Naive thymus-derived CD4-positive, alpha-beta T cell (primary cell): ENCODE results near the gene CRYBG1. TPM values are rescaled to one million over a fixed set of nuclear protein-coding genes. Genes with fewer than 3 reads are reported as not detected.

Experiments used
- ATAC-seq: fragments of 150-1000 bp; cut with Tn5 transposase; 2 replicates; pipeline ENCODE4 v1.10.0; 2021; ENCODE audit warnings: mild to moderate bottlenecking, moderate library complexity
- CTCF ChIA-PET: fragments of 350-600 bp; sonication (Branson Sonifier 250); formaldehyde crosslinking; loops from one replicate; lab custom pipeline; 2021; ENCODE audit warnings: antibody characterized with exemption; lab: Charles Lee
- POLR2A ChIA-PET: fragments of 350-600 bp; sonication (Branson Sonifier 250); formaldehyde crosslinking; loops from one replicate; lab custom pipeline; 2021; ENCODE audit warnings: antibody characterized with exemption, inconsistent platforms; lab: Charles Lee
- DNase-seq, 9 donors: peaks; one replicate each; pipeline versions ENCODE4 v3.0.0 to v3.0.0-alpha.2; 2020 to 2022; ENCODE audit warnings: mixed read lengths in 1 of 9
- H3K27ac ChIP-seq: one replicate; pipeline ENCODE4 v1.7.0; 2013; ENCODE audit warnings: mild to moderate bottlenecking, low read depth, low read length, moderate library complexity
- H3K27me3 ChIP-seq, 2 donors: one replicate each; pipeline ENCODE4 v1.7.0; 2013; ENCODE audit warnings: low read length in 2 of 2, mild to moderate bottlenecking in 2 of 2, moderate library complexity in 2 of 2; ENCODE audit not compliant: control insufficient read depth in 2 of 2, insufficient read depth in 2 of 2
- H3K36me3 ChIP-seq, 3 experiments: 1 replicate in 2 of 3; 2 replicates in 1 of 3; pipeline ENCODE4 v1.7.0; 2013; ENCODE audit warnings: low read length in 3 of 3, mild to moderate bottlenecking in 3 of 3, moderate library complexity in 1 of 3; ENCODE audit not compliant: insufficient read depth in 3 of 3, control insufficient read depth in 2 of 3
- H3K4me1 ChIP-seq, 2 donors: one replicate each; pipeline ENCODE4 v1.7.0; 2013; ENCODE audit warnings: low read length in 2 of 2, mild to moderate bottlenecking in 2 of 2, moderate library complexity in 1 of 2; ENCODE audit not compliant: control insufficient read depth in 2 of 2, insufficient read depth in 2 of 2
- H3K4me3 ChIP-seq: 2 replicates; pipeline ENCODE4 v1.7.0; 2013; ENCODE audit warnings: mild to moderate bottlenecking, low read length
- H3K9me3 ChIP-seq, 3 experiments: 1 replicate in 2 of 3; 2 replicates in 1 of 3; pipeline ENCODE4 v1.7.0; 2013; ENCODE audit warnings: low read length in 3 of 3; ENCODE audit not compliant: control insufficient read depth in 2 of 3
- H3K27ac Mint-ChIP-seq, 9 donors: one replicate each; pipeline ENCODE4 v1.8.0; 2020 to 2022; ENCODE audit warnings: mixed read lengths in 9 of 9, mild to moderate bottlenecking in 8 of 9, moderate library complexity in 5 of 9, inconsistent platforms in 2 of 9
- H3K27me3 Mint-ChIP-seq, 5 donors: one replicate each; pipeline ENCODE4 v1.8.0; 2021 to 2022; ENCODE audit warnings: mixed read lengths in 5 of 5, mild to moderate bottlenecking in 1 of 5
- H3K36me3 Mint-ChIP-seq, 5 donors: one replicate each; pipeline ENCODE4 v1.8.0; 2020 to 2022; ENCODE audit warnings: mixed read lengths in 5 of 5, mild to moderate bottlenecking in 3 of 5, inconsistent platforms in 1 of 5
- H3K4me1 Mint-ChIP-seq, 7 donors: one replicate each; pipeline ENCODE4 v1.8.0; 2020 to 2022; ENCODE audit warnings: mixed read lengths in 7 of 7, mild to moderate bottlenecking in 3 of 7, inconsistent platforms in 1 of 7
- H3K4me3 Mint-ChIP-seq, 10 donors: one replicate each; pipeline ENCODE4 v1.8.0; 2020 to 2022; ENCODE audit warnings: mild to moderate bottlenecking in 10 of 10, mixed read lengths in 10 of 10, moderate library complexity in 6 of 10, inconsistent platforms in 2 of 10
- H3K9me3 Mint-ChIP-seq, 11 donors: one replicate each; pipeline ENCODE4 v1.8.0; 2020 to 2022; ENCODE audit warnings: mixed read lengths in 11 of 11, mild to moderate bottlenecking in 4 of 11, inconsistent platforms in 1 of 11, moderate library complexity in 1 of 11
- intact Hi-C, 2 donors: fragments of 100-400 bp; cut with micrococcal nuclease; formaldehyde crosslinking; loops; one replicate each; pipeline ENCODE4 v1.15.1; 2023
- polyA plus RNA-seq, 2 donors: library from polyadenylated mRNA; unstranded; fragments of 300-500 nt; fragmentation: Illumina TruSeq; gene quantifications; one replicate each; pipeline ENCODE4 v1.2.3, GENCODE V29; 2021
- total RNA-seq, 6 experiments: library from RNA in 5 of 6; stranded (reverse) in 5 of 6; gene quantifications; 1 replicate in 5 of 6; 2 replicates in 1 of 6; pipeline ENCODE4 v1.2.3 and lab custom pipeline; 2021 to 2026

The CRYBG1 gene
- total and polyA plus RNA-seq, 7 experiments from 2014 or later, result 11.3 to 39.8 (median 30.3) TPM

GRCh38 chr6:106321940-106322339 is 38.6 kb upstream of the CRYBG1 start:
- peaks cover 0 to 6% (median 0%) of the 10 kb centered on the region in 5 donors for H3K27me3 Mint-ChIP-seq
- Histone ChIP-seq H3K4me3 (no peak overlapping the region), H3K27ac (no peak overlapping the region), H3K27me3 (no peaks in the 10 kb centered on the region), H3K9me3 (no peaks in the 10 kb centered on the region), H3K4me1 (peaks cover 23 to 38% of the 10 kb centered on the region in 2 donors), H3K36me3 (peaks cover 0 to 5% (median 0%) of the 10 kb centered on the region in 3 experiments)
- H3K4me1 Mint-ChIP-seq, result peaks cover 44 to 85% (median 69%) of the 10 kb centered on the region in 7 donors
- ATAC-seq (no peak), DNase-seq (no peak)
- peak overlapping the region in 1 of 10 donors; percentile 36 for H3K4me3 Mint-ChIP-seq
- H3K9me3 Mint-ChIP-seq, result peaks cover 0 to 4% (median 0%) of the 10 kb centered on the region in 11 donors
- intact Hi-C loops, result loop anchor here in 1 of 2 donors (10.0 kb wide), 2 partner anchors 793 to 1943 kb away; partner anchors contain the start of genes BEND3 and SNX3
- CTCF ChIA-PET, result no interaction called here
- peak overlapping the region in 2 of 9 donors; percentile 20 to 32 for H3K27ac Mint-ChIP-seq
- POLR2A ChIA-PET, result interaction anchor here (0.7 kb wide), 1 partner anchor 47 kb away, joined by 3 read pairs; no protein-coding TSS in a partner anchor
- peaks cover 0 to 16% (median 5%) of the 10 kb centered on the region in 5 donors for H3K36me3 Mint-ChIP-seq

- Mint-ChIP-seq H3K4me1 (peaks cover 35 to 63% (median 52%) of the 10 kb centered on the region in 7 donors), H3K4me3 (peak overlapping the region; percentile 96 to 100 (median 98)), H3K36me3 (peaks cover 0 to 16% (median 5%) of the 10 kb centered on the region in 5 donors), H3K27me3 (peaks cover 6 to 28% (median 11%) of the 10 kb centered on the region in 5 donors), H3K27ac (peak overlapping the region; percentile 95 to 100 (median 98)), H3K9me3 (peaks cover 0 to 4% (median 0%) of the 10 kb centered on the region in 11 donors)
- intact Hi-C loops, result loop anchor here (1.0 to 10.0 kb wide), 18 partner anchors 35 to 1940 kb away; partner anchors contain the start of genes MTRES1 (in 2 of the 2), PREP (in 2 of the 2), BEND3 (in 1 of the 2) and CRYBG1 (in 1 of the 2)
- no peaks in the 10 kb centered on the region for H3K9me3 ChIP-seq
- no peaks in the 10 kb centered on the region for H3K27me3 ChIP-seq
- H3K27ac ChIP-seq, result peak overlapping the region; percentile 95
- H3K36me3 ChIP-seq, result peaks cover 0 to 5% (median 0%) of the 10 kb centered on the region in 3 experiments
- ChIA-PET CTCF (interaction anchor here (1.8 kb wide), 1 partner anchor 10 kb away, joined by 11 read pairs; no protein-coding TSS in a partner anchor), POLR2A (interaction anchor here (0.5 to 1.5 kb wide), 7 partner anchors 9 to 1632 kb away, joined by 3 to 15 read pairs (median 5); partner anchors contain the start of gene MTRES1)
- DNase-seq (no peak), ATAC-seq (no peak)
- H3K4me3 ChIP-seq, result peak overlapping the region; percentile 99
- peaks cover 16 to 32% of the 10 kb centered on the region in 2 donors for H3K4me1 ChIP-seq
These were observed 35.7 kb upstream of the CRYBG1 start for GRCh38 chr6:106324726-106325335.

- Mint-ChIP-seq H3K27me3 (peaks cover 13 to 30% (median 17%) of the 10 kb centered on the region in 5 donors), H3K4me3 (peak within 1 kb of the TSS; percentile 96 to 100 (median 98)), H3K9me3 (peaks cover 0 to 4% (median 0%) of the 10 kb centered on the region in 11 donors), H3K4me1 (peaks cover 33 to 56% (median 46%) of the 10 kb centered on the region in 7 donors), H3K36me3 (peaks cover 0 to 16% (median 5%) of the 10 kb centered on the region in 5 donors), H3K27ac (peak within 1 kb of the TSS; percentile 95 to 100 (median 98))
- intact Hi-C loops, result loop anchor here (1.0 to 10.0 kb wide), 19 partner anchors 35 to 1939 kb away; partner anchors contain the start of genes MTRES1 (in 2 of the 2), PREP (in 2 of the 2), QRSL1 (in 2 of the 2) and RTN4IP1 (in 2 of the 2)
- ChIA-PET CTCF (interaction anchor here (1.8 kb wide), 1 partner anchor 10 kb away, joined by 11 read pairs; no protein-coding TSS in a partner anchor), POLR2A (interaction anchor here (0.5 to 1.5 kb wide), 8 partner anchors 10 to 1631 kb away, joined by 3 to 15 read pairs (median 4); partner anchors contain the start of gene MTRES1)
- peaks cover 16 to 24% of the 10 kb centered on the region in 2 donors for H3K4me1 ChIP-seq
- H3K36me3 ChIP-seq, result peaks cover 0 to 5% (median 0%) of the 10 kb centered on the region in 3 experiments
- ATAC-seq, result peak; percentile 98
- DNase-seq, result peak; percentile 99
- no peaks in the 10 kb centered on the region for H3K9me3 ChIP-seq
- H3K4me3 ChIP-seq, result peak within 1 kb of the TSS; percentile 99
- no peaks in the 10 kb centered on the region for H3K27me3 ChIP-seq
- peak within 1 kb of the TSS; percentile 95 for H3K27ac ChIP-seq
These were observed 35.0 kb upstream of the CRYBG1 start, which contains the start of gene ATG5 for GRCh38 chr6:106325336-106326178. Gene ATG5, minus strand, starts transcription at chr6:106325760. Its CDS starts 9,552 bp downstream, at chr6:106316208.

- POLR2A ChIA-PET, result interaction anchor here (3.0 kb wide), 1 partner anchor 9 kb away, joined by 15 read pairs; the partner anchor contains the start of gene ATG5
- intact Hi-C loops, result loop anchor here (1.0 to 10.0 kb wide), 7 partner anchors 110 to 1340 kb away; partner anchors contain the start of genes BEND3 (in 1 of the 2), QRSL1 (in 1 of the 2) and RTN4IP1 (in 1 of the 2)
- no peak overlapping the region for H3K4me3 ChIP-seq
These were observed 25.7 kb upstream of the CRYBG1 start for GRCh38 chr6:106334646-106335448.

GRCh38 chr6:106339334-106340029 is 21.0 kb upstream of the CRYBG1 start:
- Mint-ChIP-seq H3K4me3 (peak overlapping the region in 7 of 10 donors; percentile 15 to 67 (median 44)), H3K36me3 (no peaks in the 10 kb centered on the region), H3K9me3 (no peaks in the 10 kb centered on the region), H3K27me3 (peaks cover 14 to 44% (median 20%) of the 10 kb centered on the region in 5 donors), H3K27ac (no peak overlapping the region), H3K4me1 (peaks cover 0 to 9% (median 6%) of the 10 kb centered on the region in 7 donors)
- Histone ChIP-seq H3K36me3 (no peaks in the 10 kb centered on the region), H3K27me3 (no peaks in the 10 kb centered on the region), H3K9me3 (no peaks in the 10 kb centered on the region), H3K4me3 (no peak overlapping the region), H3K27ac (no peak overlapping the region), H3K4me1 (no peaks in the 10 kb centered on the region)
- CTCF ChIA-PET, result interaction anchor here (0.6 to 1.1 kb wide), 7 partner anchors 10 to 1496 kb away, joined by 3 to 5 read pairs (median 4); no protein-coding TSS in a partner anchor
- DNase-seq (peak in 8 of 9 donors; percentile 19 to 50 (median 35)), ATAC-seq (peak; percentile 88)
- intact Hi-C loops, result loop anchor here (1.0 to 10.0 kb wide), 6 partner anchors 217 to 1335 kb away; no protein-coding TSS in a partner anchor
- POLR2A ChIA-PET, result interaction anchor here (1.4 kb wide), 1 partner anchor 14 kb away, joined by 4 read pairs; the partner anchor contains the start of gene ATG5

More at GRCh38 chr6:106334646-106335448, 25.7 kb upstream of the CRYBG1 start:
- CTCF ChIA-PET, result interaction anchor here (0.6 to 2.7 kb wide), 15 partner anchors 9 to 725 kb away, joined by 3 to 11 read pairs (median 4); partner anchors contain the start of gene ATG5
- Mint-ChIP-seq H3K4me3 (peak overlapping the region in 1 of 10 donors; percentile 23), H3K9me3 (no peaks in the 10 kb centered on the region), H3K36me3 (no peaks in the 10 kb centered on the region), H3K4me1 (peaks cover 0 to 9% (median 6%) of the 10 kb centered on the region in 7 donors), H3K27me3 (peaks cover 16 to 41% (median 26%) of the 10 kb centered on the region in 5 donors), H3K27ac (no peak overlapping the region)
- ATAC-seq (peak; percentile 89), DNase-seq (peak; percentile 20 to 65 (median 56))
- H3K9me3 ChIP-seq, result no peaks in the 10 kb centered on the region
- no peaks in the 10 kb centered on the region for H3K36me3 ChIP-seq
- H3K27me3 ChIP-seq, result no peaks in the 10 kb centered on the region
- no peaks in the 10 kb centered on the region for H3K4me1 ChIP-seq
- no peak overlapping the region for H3K27ac ChIP-seq
